Measurements from ENCODE around the gene FGF4.

The FGF4 gene

DNA sequence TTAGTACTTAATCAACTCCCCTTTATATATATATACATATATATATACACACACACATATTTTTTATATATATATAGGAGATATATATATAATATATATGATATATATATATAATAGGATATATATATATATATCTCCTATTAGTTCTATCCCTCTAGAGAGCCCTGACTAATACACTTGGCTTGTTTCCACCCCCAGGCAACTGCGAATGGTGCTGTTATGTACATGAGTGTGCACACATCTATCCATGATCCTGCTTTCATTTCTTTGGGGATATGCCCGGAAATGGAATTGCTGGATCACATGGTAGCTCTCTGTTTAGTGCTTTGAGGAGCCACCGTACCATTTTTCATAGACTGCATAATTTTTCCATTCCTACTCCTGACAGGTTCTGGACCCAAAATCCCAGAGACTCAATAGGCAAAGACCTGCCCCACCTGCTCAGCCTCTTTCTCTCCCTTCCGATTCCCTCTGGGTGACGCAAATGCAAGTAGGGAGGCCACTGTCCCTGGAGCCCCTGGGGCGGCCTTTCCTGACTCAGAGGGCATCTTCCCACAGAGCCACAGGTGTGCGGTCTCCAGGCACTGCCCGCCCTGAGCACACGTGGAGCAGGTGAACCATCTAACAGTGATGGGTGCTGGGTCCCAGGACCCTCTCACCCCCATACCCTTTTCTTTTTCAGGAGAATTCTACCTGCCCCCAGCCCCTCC is 32.1 kb upstream of the FGF4 start:
- Histone ChIP-seq H3K27ac (ENCODE audit: low read depth, low read length) (no peak overlapping the region), H3K9me2 (replicated peaks; ENCODE audit: insufficient read depth, low read length) (no peaks in the 10 kb centered on the region), H3K4me3 (ENCODE audit: insufficient read depth, low read length, poor library complexity, severe bottlenecking) (no peak overlapping the region), H2AFZ (ENCODE audit: low read depth, low read length, severe bottlenecking) (no peak overlapping the region), H4K20me1 (ENCODE audit: low read depth, low read length) (no peaks in the 10 kb centered on the region), H3K9ac (ENCODE audit: low read length) (no peak overlapping the region), H3K9me3 (ENCODE audit: insufficient read depth, low read length) (no peaks in the 10 kb centered on the region), H3K4me2 (ENCODE audit: low read depth, low read length, poor library complexity, severe bottlenecking) (no peak overlapping the region), H3K27me3 (ENCODE audit: low read length) (no peaks in the 10 kb centered on the region), H3K36me3 (ENCODE audit: low read length) (no peaks in the 10 kb centered on the region), H3F3A (ENCODE audit: insufficient read depth) (no peaks in the 10 kb centered on the region), H3K79me2 (ENCODE audit: insufficient read depth, low read length) (no peaks in the 10 kb centered on the region)
- TF ChIP-seq, protein P1, sequence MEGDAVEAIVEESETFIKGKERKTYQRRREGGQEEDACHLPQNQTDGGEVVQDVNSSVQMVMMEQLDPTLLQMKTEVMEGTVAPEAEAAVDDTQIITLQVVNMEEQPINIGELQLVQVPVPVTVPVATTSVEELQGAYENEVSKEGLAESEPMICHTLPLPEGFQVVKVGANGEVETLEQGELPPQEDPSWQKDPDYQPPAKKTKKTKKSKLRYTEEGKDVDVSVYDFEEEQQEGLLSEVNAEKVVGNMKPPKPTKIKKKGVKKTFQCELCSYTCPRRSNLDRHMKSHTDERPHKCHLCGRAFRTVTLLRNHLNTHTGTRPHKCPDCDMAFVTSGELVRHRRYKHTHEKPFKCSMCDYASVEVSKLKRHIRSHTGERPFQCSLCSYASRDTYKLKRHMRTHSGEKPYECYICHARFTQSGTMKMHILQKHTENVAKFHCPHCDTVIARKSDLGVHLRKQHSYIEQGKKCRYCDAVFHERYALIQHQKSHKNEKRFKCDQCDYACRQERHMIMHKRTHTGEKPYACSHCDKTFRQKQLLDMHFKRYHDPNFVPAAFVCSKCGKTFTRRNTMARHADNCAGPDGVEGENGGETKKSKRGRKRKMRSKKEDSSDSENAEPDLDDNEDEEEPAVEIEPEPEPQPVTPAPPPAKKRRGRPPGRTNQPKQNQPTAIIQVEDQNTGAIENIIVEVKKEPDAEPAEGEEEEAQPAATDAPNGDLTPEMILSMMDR (IDR thresholded peaks at IDR 0.05; ENCODE audit: insufficient read depth, low read length, poor library complexity, severe bottlenecking), result no peak
- TF ChIP-seq EZH2phosphoT487 (conservative IDR thresholded peaks at IDR 0.05; ENCODE audit: low read length), result no peak

DNA sequence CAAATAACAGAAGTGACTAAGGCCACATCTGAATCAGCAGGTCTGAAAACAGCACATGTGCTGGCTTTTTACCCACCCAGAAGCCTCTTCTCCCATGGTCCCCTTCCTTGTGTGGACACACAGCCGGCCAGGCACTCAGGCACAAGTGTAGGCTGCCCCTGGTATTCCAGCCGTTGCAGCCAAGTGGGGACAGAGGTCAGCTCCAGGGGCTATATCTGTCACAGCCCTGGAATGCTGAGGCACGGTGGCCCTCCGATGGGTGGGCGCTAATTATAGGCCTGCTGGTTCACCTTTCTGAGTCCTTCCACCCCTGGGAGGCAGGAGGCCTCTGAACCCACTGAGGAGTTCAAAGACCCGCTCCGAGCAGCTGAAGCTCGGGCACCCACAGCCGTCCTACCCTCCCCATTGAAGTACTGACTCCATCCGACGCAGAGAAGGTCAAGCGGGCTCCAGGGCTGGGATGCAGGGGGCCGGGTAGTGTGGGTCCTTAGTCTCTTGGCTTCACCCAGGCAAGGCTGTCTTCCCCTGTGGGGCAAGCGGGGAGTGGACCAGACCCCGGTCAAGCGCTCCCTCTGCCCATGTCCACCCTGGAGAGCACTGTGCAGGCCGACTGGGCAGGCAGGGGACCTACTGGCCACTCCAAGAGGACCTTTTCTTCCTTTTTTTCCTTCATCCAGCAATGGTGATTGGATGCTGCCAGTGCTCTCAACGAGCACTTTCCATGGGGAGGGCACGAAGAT is 29.8 kb upstream of the FGF4 start:
- H3K4me2 ChIP-seq (ENCODE audit: low read depth, low read length, poor library complexity, severe bottlenecking), result no peak overlapping the region

DNA sequence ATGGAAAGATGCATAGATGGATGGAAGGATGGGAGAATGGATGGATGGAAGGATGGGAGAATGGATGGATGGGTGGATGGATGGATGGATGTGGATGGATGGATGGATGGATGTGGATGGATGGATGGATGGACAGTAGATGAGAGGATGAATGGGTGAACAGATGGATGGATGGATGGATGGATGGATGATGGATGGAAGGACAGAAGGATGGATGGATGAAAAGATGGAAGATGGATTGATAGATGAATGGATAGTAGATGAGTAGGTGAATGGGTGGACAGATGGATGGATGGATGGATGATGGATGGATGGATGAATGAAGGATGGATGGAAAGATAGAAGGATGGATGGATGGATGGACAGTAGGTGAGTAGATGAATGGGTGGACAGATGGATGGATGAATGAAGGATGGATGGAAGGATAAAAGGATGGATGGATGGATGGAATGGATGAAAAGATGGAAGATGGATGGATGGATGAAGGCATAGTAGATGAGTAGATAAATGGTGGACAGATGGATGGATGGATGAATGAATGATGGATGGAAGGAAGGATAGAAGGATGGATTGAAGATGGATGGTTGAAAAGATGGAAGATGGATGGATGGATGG is 28.6 kb upstream of the FGF4 start:
- Histone ChIP-seq H3K36me3 (ENCODE audit: low read length) (no peaks in the 10 kb centered on the region), H3K4me2 (ENCODE audit: low read depth, low read length, poor library complexity, severe bottlenecking) (no peak overlapping the region)
- TF ChIP-seq EZH2phosphoT487 (conservative IDR thresholded peaks at IDR 0.05; ENCODE audit: low read length), result no peak
- TF ChIP-seq, protein P1 (IDR thresholded peaks at IDR 0.05; ENCODE audit: insufficient read depth, low read length, poor library complexity, severe bottlenecking), result no peak

More for the DNA sequence above, 29.8 kb upstream of the FGF4 start:
- Histone ChIP-seq H3F3A (ENCODE audit: insufficient read depth) (no peaks in the 10 kb centered on the region), H3K9ac (ENCODE audit: low read length) (no peak overlapping the region), H3K9me3 (ENCODE audit: insufficient read depth, low read length) (no peaks in the 10 kb centered on the region), H3K4me3 (ENCODE audit: insufficient read depth, low read length, poor library complexity, severe bottlenecking) (no peak overlapping the region), H2AFZ (ENCODE audit: low read depth, low read length, severe bottlenecking) (no peak overlapping the region), H3K27me3 (ENCODE audit: low read length) (no peaks in the 10 kb centered on the region), H4K20me1 (ENCODE audit: low read depth, low read length) (no peaks in the 10 kb centered on the region), H3K27ac (ENCODE audit: low read depth, low read length) (no peak overlapping the region), H3K36me3 (ENCODE audit: low read length) (no peaks in the 10 kb centered on the region), H3K9me2 (replicated peaks; ENCODE audit: insufficient read depth, low read length) (no peaks in the 10 kb centered on the region), H3K79me2 (ENCODE audit: insufficient read depth, low read length) (no peaks in the 10 kb centered on the region)
- TF ChIP-seq EZH2phosphoT487 (conservative IDR thresholded peaks at IDR 0.05; ENCODE audit: low read length), result no peak
- TF ChIP-seq, protein P1 (IDR thresholded peaks at IDR 0.05; ENCODE audit: insufficient read depth, low read length, poor library complexity, severe bottlenecking), result no peak

More for the DNA sequence above, 28.6 kb upstream of the FGF4 start:
- Histone ChIP-seq H2AFZ (ENCODE audit: low read depth, low read length, severe bottlenecking) (no peak overlapping the region), H3F3A (ENCODE audit: insufficient read depth) (no peaks in the 10 kb centered on the region), H3K79me2 (ENCODE audit: insufficient read depth, low read length) (no peaks in the 10 kb centered on the region), H3K27me3 (ENCODE audit: low read length) (no peaks in the 10 kb centered on the region), H3K9me2 (replicated peaks; ENCODE audit: insufficient read depth, low read length) (no peaks in the 10 kb centered on the region), H3K27ac (ENCODE audit: low read depth, low read length) (no peak overlapping the region), H3K9ac (ENCODE audit: low read length) (no peak overlapping the region), H3K4me3 (ENCODE audit: insufficient read depth, low read length, poor library complexity, severe bottlenecking) (no peak overlapping the region), H4K20me1 (ENCODE audit: low read depth, low read length) (no peaks in the 10 kb centered on the region), H3K9me3 (ENCODE audit: insufficient read depth, low read length) (no peaks in the 10 kb centered on the region)

All from SU-DHL-6 (cell line).